WTC11 (cell line): Measurements from ENCODE around the gene MCF2L. TPM values are rescaled to one million over a fixed set of nuclear protein-coding genes. Genes with fewer than 3 reads are reported as not detected.
A peak's percentile ranks its signal among the peaks of the same experiment; 100 is the strongest.

Experiments
- ATAC-seq: fragments of 200-7000 bp; cut with Tn5 transposase; 2 replicates; pipeline ENCODE4 v1.10.0; 2021; ENCODE audit warnings: mild to moderate bottlenecking, moderate library complexity
- CTCF ChIA-PET: fragments of 300-600 bp; sonication (Branson Sonifier 250); formaldehyde crosslinking; loops from one replicate; lab custom pipeline; 2021; ENCODE audit warnings: antibody characterized with exemption; lab: Charles Lee
- POLR2A ChIA-PET: fragments of 350-600 bp; sonication (Branson Sonifier 250); formaldehyde crosslinking; loops from one replicate; lab custom pipeline; 2021; ENCODE audit warnings: antibody characterized with exemption; lab: Charles Lee
- DNase-seq: peaks from one replicate; pipeline ENCODE4 v3.0.0; 2021; ENCODE audit warnings: low spot score
- H3K27ac Mint-ChIP-seq: 2 replicates; pipeline ENCODE4 v1.8.0; 2021; ENCODE audit warnings: mixed read lengths
- H3K27me3 Mint-ChIP-seq: 2 replicates; pipeline ENCODE4 v1.8.0; 2021; ENCODE audit warnings: low read depth, mild to moderate bottlenecking, moderate library complexity, mixed read lengths
- H3K36me3 Mint-ChIP-seq: 2 replicates; pipeline ENCODE4 v1.8.0; 2021; ENCODE audit warnings: mixed read lengths
- H3K4me1 Mint-ChIP-seq: 2 replicates; pipeline ENCODE4 v1.8.0; 2022; ENCODE audit warnings: mixed read lengths
- H3K4me3 Mint-ChIP-seq: 2 replicates; pipeline ENCODE4 v1.8.0; 2021; ENCODE audit warnings: mild to moderate bottlenecking, moderate library complexity, mixed read lengths
- H3K9me3 Mint-ChIP-seq: 2 replicates; pipeline ENCODE4 v1.8.0; 2021; ENCODE audit warnings: mixed read lengths
- ARID4B ChIP-seq: sonication (generic); formaldehyde crosslinking; IDR thresholded peaks from 2 replicates; pipeline ENCODE4 v1.8.0; 2023; ENCODE audit warnings: missing genetic modification reagents, mild to moderate bottlenecking, borderline replicate concordance
- ATF1 ChIP-seq: sonication (generic); formaldehyde crosslinking; IDR thresholded peaks from 2 replicates; pipeline ENCODE4 v1.8.1; 2023; ENCODE audit warnings: mild to moderate bottlenecking, moderate library complexity, missing genetic modification reagents
- CDX4 ChIP-seq: fragments of 250-450 bp; sonication (Bioruptor Pico); IDR thresholded peaks from 2 replicates; pipeline ENCODE4 v1.9.0; 2021; ENCODE audit warnings: moderate library complexity, mild to moderate bottlenecking, inconsistent platforms, borderline replicate concordance
- FOXP1 ChIP-seq: sonication (generic); formaldehyde crosslinking; IDR thresholded peaks from 2 replicates; pipeline ENCODE4 v1.8.0; 2022; ENCODE audit warnings: missing genetic modification reagents, mild to moderate bottlenecking, moderate library complexity, borderline replicate concordance
- JUN ChIP-seq: sonication (generic); formaldehyde crosslinking; IDR thresholded peaks from 2 replicates; pipeline ENCODE4 v1.8.0; 2023; ENCODE audit warnings: mild to moderate bottlenecking, missing genetic modification reagents
- KAT7 ChIP-seq: sonication (generic); formaldehyde crosslinking; IDR thresholded peaks from 2 replicates; pipeline ENCODE4 v1.8.1; 2023; ENCODE audit warnings: missing genetic modification reagents, mild to moderate bottlenecking, borderline replicate concordance
- NFATC4 ChIP-seq: fragments of 250-450 bp; sonication (Bioruptor Pico); IDR thresholded peaks from 2 replicates; pipeline ENCODE4 v1.9.0; 2021; ENCODE audit warnings: mild to moderate bottlenecking
- NR1H2 ChIP-seq: sonication (generic); formaldehyde crosslinking; IDR thresholded peaks from 2 replicates; pipeline ENCODE4 v1.9.0; 2021; ENCODE audit warnings: mild to moderate bottlenecking, moderate library complexity, missing genetic modification reagents
- NR2C2 ChIP-seq: sonication (generic); formaldehyde crosslinking; IDR thresholded peaks from 2 replicates; pipeline ENCODE4 v1.8.0; 2022; ENCODE audit warnings: mild to moderate bottlenecking, missing genetic modification reagents
- SMAD4 ChIP-seq: sonication (generic); formaldehyde crosslinking; IDR thresholded peaks from 2 replicates; pipeline ENCODE4 v1.8.0; 2022; ENCODE audit warnings: mild to moderate bottlenecking, missing genetic modification reagents
- SP1 ChIP-seq: sonication (generic); formaldehyde crosslinking; conservative IDR thresholded peaks from 2 replicates; pipeline ENCODE4 v1.8.1; 2022; ENCODE audit warnings: missing genetic modification reagents
- STAT6 ChIP-seq: sonication (generic); formaldehyde crosslinking; conservative IDR thresholded peaks from 2 replicates; pipeline ENCODE4 v1.8.1; 2023; ENCODE audit warnings: mild to moderate bottlenecking, low read depth, missing genetic modification reagents, moderate library complexity
- TEAD1 ChIP-seq: sonication (generic); formaldehyde crosslinking; IDR thresholded peaks from 2 replicates; pipeline ENCODE4 v1.8.0; 2022; ENCODE audit warnings: mild to moderate bottlenecking, missing genetic modification reagents
- USF1 ChIP-seq: sonication (generic); formaldehyde crosslinking; IDR thresholded peaks from 2 replicates; pipeline ENCODE4 v1.8.0; 2022; ENCODE audit warnings: mild to moderate bottlenecking, missing genetic modification reagents
- USF2 ChIP-seq: sonication (generic); formaldehyde crosslinking; IDR thresholded peaks from 2 replicates; pipeline ENCODE4 v1.8.1; 2023; ENCODE audit warnings: mild to moderate bottlenecking, missing genetic modification reagents, moderate library complexity
- ZBTB21 ChIP-seq: sonication (generic); formaldehyde crosslinking; IDR thresholded peaks from 2 replicates; pipeline ENCODE4 v1.8.1; 2023; ENCODE audit warnings: mild to moderate bottlenecking, missing genetic modification reagents, borderline replicate concordance
- ZNF263 ChIP-seq: sonication (generic); formaldehyde crosslinking; IDR thresholded peaks from 2 replicates; pipeline ENCODE4 v1.8.1; 2022; ENCODE audit warnings: low read depth, mild to moderate bottlenecking, moderate library complexity, missing genetic modification reagents
- total RNA-seq: library from RNA; stranded (reverse); gene quantifications from 3 replicates; pipeline ENCODE4 v1.2.3, GENCODE V29; 2021

MCF2L gene
- total RNA-seq, 1 experiment from 2014 or later, result 34.8 TPM

GRCh38 chr13:113013878-113014751 is 45.1 kb downstream of the MCF2L start:
- H3K9me3 Mint-ChIP-seq, result peaks cover 4% of the 10 kb centered on the region
- ChIA-PET CTCF (interaction anchor here (1.3 to 1.6 kb wide), 2 partner anchors 16 to 71 kb away, joined by 4 to 8 read pairs; no protein-coding TSS in a partner anchor), POLR2A (interaction anchor here (0.6 kb wide), 1 partner anchor 367 kb away, joined by 3 read pairs; no protein-coding TSS in a partner anchor)
- no peaks in the 10 kb centered on the region for H3K27me3 Mint-ChIP-seq
- DNase-seq, result no peak
- peaks cover 3% of the 10 kb centered on the region; the same call in 1 of the 2 replicates for H3K36me3 Mint-ChIP-seq
- no peaks in the 10 kb centered on the region for H3K4me1 Mint-ChIP-seq
- no peak for TF ChIP-seq USF2
- peak; percentile 60; the same call in 1 of the 2 replicates for TF ChIP-seq ZNF263 (CRISPR knock-in tag)
- H3K4me3 Mint-ChIP-seq, result no peak overlapping the region
- no peak for ATAC-seq
- H3K27ac Mint-ChIP-seq, result 0 out of 2 replicates have a peak overlapping the region, but pooled peaks have one; percentile 26

- peaks cover 4% of the 10 kb centered on the region for H3K9me3 Mint-ChIP-seq
- DNase-seq, result no peak
- TF ChIP-seq NR1H2 (CRISPR knock-in tag) (no peak), TEAD1 (CRISPR knock-in tag) (no peak), NR2C2 (CRISPR knock-in tag) (no peak), ARID4B (CRISPR knock-in tag) (no peak)
- TF ChIP-seq, all 79 proteins: peak for 0
- Mint-ChIP-seq H3K4me1 (no peaks in the 10 kb centered on the region), H3K27me3 (no peaks in the 10 kb centered on the region), H3K27ac (no peak overlapping the region), H3K4me3 (no peak overlapping the region), H3K36me3 (peaks cover 3% of the 10 kb centered on the region; the same call in 1 of the 2 replicates)
- no peak for ATAC-seq
- POLR2A ChIA-PET, result no interaction called here
- CTCF ChIA-PET, result interaction anchor here (1.3 to 1.6 kb wide), 2 partner anchors 15 to 72 kb away, joined by 4 to 8 read pairs; no protein-coding TSS in a partner anchor
These were observed 46.0 kb downstream of the MCF2L start for GRCh38 chr13:113014752-113015745.

- ChIA-PET POLR2A (no interaction called here), CTCF (no interaction called here)
- H3K9me3 Mint-ChIP-seq, result peaks cover 4% of the 10 kb centered on the region
- H3K27ac Mint-ChIP-seq, result no peak overlapping the region
- no peaks in the 10 kb centered on the region for H3K27me3 Mint-ChIP-seq
- no peak overlapping the region for H3K4me3 Mint-ChIP-seq
- ATAC-seq, result no peak
- no peaks in the 10 kb centered on the region for H3K4me1 Mint-ChIP-seq
- DNase-seq, result no peak
- H3K36me3 Mint-ChIP-seq, result peaks cover 3% of the 10 kb centered on the region; the same call in 1 of the 2 replicates
- TF ChIP-seq USF1 (no peak), STAT6 (CRISPR knock-in tag) (no peak), KAT7 (no peak), ATF1 (CRISPR knock-in tag) (no peak), ZBTB21 (CRISPR knock-in tag) (no peak), JUN (CRISPR knock-in tag) (no peak), SMAD4 (CRISPR knock-in tag) (no peak), CDX4 (CRISPR knock-in tag) (no peak), SP1 (CRISPR knock-in tag) (no peak), FOXP1 (CRISPR knock-in tag) (no peak), NFATC4 (CRISPR knock-in tag) (no peak)
These were observed 47.0 kb downstream of the MCF2L start for GRCh38 chr13:113015826-113016525.
